ENCODE results near the gene MTCH2.

- no peak for TF ChIP-seq CTCF (IDR thresholded peaks at IDR 0.05)
- no peak for TF ChIP-seq REST (IDR thresholded peaks at IDR 0.05; ENCODE audit: insufficient read depth in 1 of 2, low read depth in 2 of 2, low read length in 1 of 2)
- no peak for TF ChIP-seq TCF7L2 (IDR thresholded peaks at IDR 0.05; ENCODE audit: low read depth, low read length)
- no peak for TF ChIP-seq SIN3A (IDR thresholded peaks at IDR 0.05; ENCODE audit: borderline replicate concordance, insufficient read depth, low read depth, low read length)
- no peak for TF ChIP-seq POLR2AphosphoS5 (IDR thresholded peaks at IDR 0.05; ENCODE audit: low read depth, low read length)
Measured at GRCh38 chr11:47688991-47689390, 46.6 kb upstream of the MTCH2 start.

All from Panc1 (cell line).